ENCODE results near the gene PPP1R8.

DNA sequence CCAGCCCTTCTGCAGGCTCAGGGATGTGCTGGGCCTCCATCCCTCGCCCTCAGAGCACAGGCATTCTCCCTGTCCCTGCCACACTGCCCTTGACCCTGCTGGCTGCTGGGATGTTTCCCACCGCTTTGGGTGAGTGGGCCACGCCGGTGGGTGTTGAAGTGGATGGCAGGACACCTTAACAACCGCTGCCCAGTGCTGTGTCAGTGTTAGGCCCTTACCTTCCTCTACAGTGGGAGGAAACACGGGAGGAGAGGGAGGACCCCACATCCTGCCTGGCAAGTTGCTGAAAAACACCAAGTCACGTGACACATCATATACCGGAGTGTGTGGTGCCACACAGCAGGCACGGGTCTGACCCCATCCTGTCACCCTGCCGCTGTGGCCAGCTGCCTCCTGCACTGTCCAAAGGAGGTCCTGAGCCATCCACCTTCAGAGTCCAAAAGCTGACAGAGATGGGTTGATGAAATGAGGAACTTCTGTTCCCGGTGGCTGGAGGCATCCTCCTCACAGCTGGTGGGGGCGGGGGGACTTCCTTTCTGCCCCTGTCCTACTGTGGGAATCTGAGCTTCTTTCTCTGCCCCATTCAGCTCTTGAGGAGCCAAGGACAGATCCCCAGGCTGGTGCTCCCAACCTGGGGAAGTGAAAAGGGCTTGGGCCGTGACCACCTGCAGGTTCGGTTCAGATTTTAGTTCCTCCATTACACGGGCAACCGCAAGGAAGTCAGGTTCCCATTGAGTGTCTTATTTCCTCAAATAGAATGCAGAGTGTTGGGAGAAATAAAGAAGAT lies 38.5 kb downstream of the PPP1R8 start:
- TF ChIP-seq, protein P1, sequence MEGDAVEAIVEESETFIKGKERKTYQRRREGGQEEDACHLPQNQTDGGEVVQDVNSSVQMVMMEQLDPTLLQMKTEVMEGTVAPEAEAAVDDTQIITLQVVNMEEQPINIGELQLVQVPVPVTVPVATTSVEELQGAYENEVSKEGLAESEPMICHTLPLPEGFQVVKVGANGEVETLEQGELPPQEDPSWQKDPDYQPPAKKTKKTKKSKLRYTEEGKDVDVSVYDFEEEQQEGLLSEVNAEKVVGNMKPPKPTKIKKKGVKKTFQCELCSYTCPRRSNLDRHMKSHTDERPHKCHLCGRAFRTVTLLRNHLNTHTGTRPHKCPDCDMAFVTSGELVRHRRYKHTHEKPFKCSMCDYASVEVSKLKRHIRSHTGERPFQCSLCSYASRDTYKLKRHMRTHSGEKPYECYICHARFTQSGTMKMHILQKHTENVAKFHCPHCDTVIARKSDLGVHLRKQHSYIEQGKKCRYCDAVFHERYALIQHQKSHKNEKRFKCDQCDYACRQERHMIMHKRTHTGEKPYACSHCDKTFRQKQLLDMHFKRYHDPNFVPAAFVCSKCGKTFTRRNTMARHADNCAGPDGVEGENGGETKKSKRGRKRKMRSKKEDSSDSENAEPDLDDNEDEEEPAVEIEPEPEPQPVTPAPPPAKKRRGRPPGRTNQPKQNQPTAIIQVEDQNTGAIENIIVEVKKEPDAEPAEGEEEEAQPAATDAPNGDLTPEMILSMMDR (IDR thresholded peaks at IDR 0.05; ENCODE audit: poor library complexity) = no peak
- TF ChIP-seq EZH2 (IDR thresholded peaks at IDR 0.05; ENCODE audit: borderline replicate concordance) (no peak), EZH2phosphoT487 (IDR thresholded peaks at IDR 0.05; ENCODE audit: low read depth, severe bottlenecking, unreplicated experiment) (no peak)

Data from hepatocyte (in vitro differentiated cells).